ENCODE data around the gene MYZAP. TPM values are rescaled to one million over a fixed set of nuclear protein-coding genes. Genes with fewer than 3 reads are reported as not detected.
A peak's percentile ranks its signal among the peaks of the same experiment; 100 is the strongest.

The MYZAP gene
- total RNA-seq, 1 experiment from 2014 or later: 0.63 TPM

GRCh38 chr15:57550640-57551039 lies 41.1 kb upstream of the MYZAP start:
- H3K36me3 Mint-ChIP-seq (ENCODE audit: insufficient read depth in 1 of 3, low read depth in 3 of 3): peaks cover 23 to 47% (median 45%) of the 10 kb centered on the region in 3 experiments; a peak in 6 of 7 replicates
- no peaks in the 10 kb centered on the region for H3K27me3 Mint-ChIP-seq (ENCODE audit: low read depth)
- Histone ChIP-seq H2BK5ac (ENCODE audit: insufficient read length, low read length) (no peak overlapping the region), H2BK20ac (ENCODE audit: low read depth, low read length, poor library complexity, severe bottlenecking) (no peak overlapping the region), H2BK15ac (ENCODE audit: low read depth, low read length) (0 out of 2 replicates have a peak overlapping the region, but pooled peaks have one; percentile 18), H3T11ph (ENCODE audit: low read length) (no peak overlapping the region), H3K4ac (ENCODE audit: low read depth, low read length) (no peak overlapping the region), H4K91ac (ENCODE audit: insufficient read length, low read depth, low read length) (no peak overlapping the region), H3K9me3 (ENCODE audit: control insufficient read depth, low read depth, low read length) (no peaks in the 10 kb centered on the region), H2AK5ac (ENCODE audit: insufficient read length, low read length) (no peak overlapping the region), H3K4me2 (ENCODE audit: insufficient read depth, insufficient read length, low read length) (no peak overlapping the region), H2BK120ac (ENCODE audit: low read depth, low read length, poor library complexity, severe bottlenecking) (no peak overlapping the region), H3K9ac (ENCODE audit: extremely low read depth, insufficient read length, low read length) (no peak overlapping the region), H3K79me2 (ENCODE audit: insufficient read depth, low read length) (no peaks in the 10 kb centered on the region), H3K56ac (ENCODE audit: insufficient read length, low read depth, low read length) (no peak overlapping the region), H3K4me1 (ENCODE audit: insufficient read depth, low read length) (peaks cover 6% of the 10 kb centered on the region; the same call in 1 of the 2 replicates), H3K27me3 (ENCODE audit: insufficient read depth, low read length) (no peaks in the 10 kb centered on the region), H4K20me1 (ENCODE audit: control insufficient read depth, insufficient read depth, insufficient read length) (no peaks in the 10 kb centered on the region), H3K14ac (ENCODE audit: insufficient read depth, low read length) (no peak overlapping the region), H3K79me1 (ENCODE audit: insufficient read depth, low read depth, low read length, poor library complexity, severe bottlenecking) (no peaks in the 10 kb centered on the region), H3K27ac (ENCODE audit: insufficient read length, low read depth, low read length) (no peak overlapping the region), H3K18ac (ENCODE audit: insufficient read length, low read depth, low read length) (no peak overlapping the region), H2BK12ac (ENCODE audit: insufficient read length, low read depth, low read length) (no peak overlapping the region), H4K8ac (replicated peaks; ENCODE audit: insufficient read length, low read depth, low read length) (no peak overlapping the region), H4K5ac (ENCODE audit: insufficient read length, low read depth, low read length) (no peak overlapping the region), H2AFZ (ENCODE audit: low read length) (no peak overlapping the region), H3K23me2 (ENCODE audit: insufficient read length, low read depth, low read length, poor library complexity, severe bottlenecking) (no peaks in the 10 kb centered on the region), H3K23ac (ENCODE audit: insufficient read length, low read depth, low read length) (no peak overlapping the region)
- H3K4me1 Mint-ChIP-seq: peaks cover 39 to 47% of the 10 kb centered on the region in 2 experiments
- H3K4me3 Mint-ChIP-seq: no peak overlapping the region
- no peak for TF ChIP-seq CTCF (conservative IDR thresholded peaks at IDR 0.05)
- H3K27ac Mint-ChIP-seq: peak overlapping the region in 1 of 3 experiments; percentile 68; a peak in 2 of 7 replicates
- DNase-seq: no peak
- no CpG with 5 or more reads among the region's 4 CpGs for WGBS (ENCODE audit: extremely low coverage, insufficient read length, low lambda C conversion rate)
- no peaks in the 10 kb centered on the region for H3K9me3 Mint-ChIP-seq
